Measurements from ENCODE around the gene HHIPL1.

- TF ChIP-seq EZH2 (IDR thresholded peaks at IDR 0.05) (no peak), POLR2AphosphoS5 (IDR thresholded peaks at IDR 0.05; ENCODE audit: borderline replicate concordance, low read depth, low read length) (no peak)
Measured at GRCh38 chr14:99678198-99678597, 33.3 kb downstream of the HHIPL1 start.
